HG03025 (cell line): ENCODE results near the gene MID2.
"Not testable (repeated sequence)": the region's sequence is repeated elsewhere in the genome, so short reads cannot be mapped to it uniquely, and the experiment has no call there.

ENCODE experiments used
- ATAC-seq: cut with Tn5 transposase; IDR thresholded peaks from one replicate; pipeline ENCODE4 v1.9.1; 2021; ENCODE audit warnings: mild to moderate bottlenecking, moderate library complexity; ENCODE audit not compliant: unreplicated experiment, low FRiP score

The MID2 gene, protein sequence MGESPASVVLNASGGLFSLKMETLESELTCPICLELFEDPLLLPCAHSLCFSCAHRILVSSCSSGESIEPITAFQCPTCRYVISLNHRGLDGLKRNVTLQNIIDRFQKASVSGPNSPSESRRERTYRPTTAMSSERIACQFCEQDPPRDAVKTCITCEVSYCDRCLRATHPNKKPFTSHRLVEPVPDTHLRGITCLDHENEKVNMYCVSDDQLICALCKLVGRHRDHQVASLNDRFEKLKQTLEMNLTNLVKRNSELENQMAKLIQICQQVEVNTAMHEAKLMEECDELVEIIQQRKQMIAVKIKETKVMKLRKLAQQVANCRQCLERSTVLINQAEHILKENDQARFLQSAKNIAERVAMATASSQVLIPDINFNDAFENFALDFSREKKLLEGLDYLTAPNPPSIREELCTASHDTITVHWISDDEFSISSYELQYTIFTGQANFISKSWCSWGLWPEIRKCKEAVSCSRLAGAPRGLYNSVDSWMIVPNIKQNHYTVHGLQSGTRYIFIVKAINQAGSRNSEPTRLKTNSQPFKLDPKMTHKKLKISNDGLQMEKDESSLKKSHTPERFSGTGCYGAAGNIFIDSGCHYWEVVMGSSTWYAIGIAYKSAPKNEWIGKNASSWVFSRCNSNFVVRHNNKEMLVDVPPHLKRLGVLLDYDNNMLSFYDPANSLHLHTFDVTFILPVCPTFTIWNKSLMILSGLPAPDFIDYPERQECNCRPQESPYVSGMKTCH

DNA sequence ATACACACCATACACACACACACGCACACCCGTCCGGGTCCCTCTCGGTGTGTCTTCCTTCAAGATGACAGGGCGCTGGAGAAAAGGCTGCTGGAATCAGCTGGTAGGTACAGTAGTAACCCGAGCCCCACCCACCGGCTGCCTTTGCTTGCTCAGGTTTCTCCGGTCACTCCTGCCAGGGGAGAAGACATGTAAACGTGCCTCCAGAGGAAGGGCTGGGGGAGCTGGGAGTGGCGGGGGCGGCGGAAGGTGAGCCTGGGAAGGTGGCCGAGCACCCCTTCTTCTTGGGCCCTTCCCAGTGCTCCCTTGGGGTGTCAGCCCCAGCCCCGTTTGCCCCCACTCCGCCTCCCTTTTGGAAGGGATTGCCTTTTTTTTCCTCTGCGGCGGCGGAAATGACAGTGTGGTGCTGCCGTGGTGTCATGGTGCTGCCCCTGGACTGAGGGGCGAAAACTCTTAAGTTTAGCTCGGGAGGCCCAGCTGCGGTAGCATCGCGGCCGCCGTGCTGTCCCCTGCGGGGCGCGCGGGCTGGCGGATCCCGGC, at the start of gene MID2:
TSS of gene MID2 (plus strand) at position 169 of the 540 bp plus-strand sequence. CDS start 561 bp downstream, outside the sequence.
- ATAC-seq = no peak

DNA sequence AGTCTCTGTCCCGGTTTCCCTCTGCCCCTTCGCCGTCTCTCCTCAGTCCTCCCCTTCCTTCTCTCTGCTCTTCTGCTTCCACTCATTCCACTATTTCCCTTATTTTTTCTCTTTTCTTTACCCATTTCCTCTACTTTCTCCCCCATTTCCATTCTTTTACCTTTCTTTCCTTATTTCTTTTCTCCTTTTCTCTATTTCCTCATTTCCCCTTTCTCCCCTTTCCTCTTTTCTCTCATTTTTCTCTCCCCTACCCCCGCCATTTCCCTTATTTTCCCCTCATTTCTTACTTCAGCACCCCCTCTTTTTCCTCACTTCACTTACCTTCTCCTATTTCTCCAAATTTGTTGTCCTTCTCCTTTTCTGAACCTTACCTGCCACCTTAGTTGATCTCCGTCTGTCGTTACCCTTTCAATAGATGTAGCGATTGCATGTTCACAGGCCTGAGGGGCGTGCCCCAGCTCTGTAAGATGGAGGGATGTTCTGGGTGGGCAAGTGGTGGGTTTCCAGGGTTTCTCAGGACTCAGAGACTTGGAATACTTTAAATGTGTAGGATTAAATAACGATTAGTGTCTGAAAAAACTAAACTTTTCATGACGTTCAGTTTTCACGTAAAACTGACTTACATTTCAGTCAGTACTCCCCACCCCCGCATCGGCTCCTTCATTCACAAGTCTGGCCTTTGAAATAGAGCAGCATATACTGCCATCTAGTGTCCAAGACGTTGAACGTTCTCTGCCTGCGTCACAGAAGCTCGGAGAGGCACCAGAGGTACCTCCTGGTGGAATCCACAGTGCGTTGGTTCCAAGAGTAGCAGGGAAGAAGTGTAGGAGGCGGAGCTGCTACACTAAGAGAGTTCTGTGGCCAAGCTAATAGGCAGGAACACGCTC, 48.8 kb upstream of the MID2 start:
- peak; percentile 84 for ATAC-seq

DNA sequence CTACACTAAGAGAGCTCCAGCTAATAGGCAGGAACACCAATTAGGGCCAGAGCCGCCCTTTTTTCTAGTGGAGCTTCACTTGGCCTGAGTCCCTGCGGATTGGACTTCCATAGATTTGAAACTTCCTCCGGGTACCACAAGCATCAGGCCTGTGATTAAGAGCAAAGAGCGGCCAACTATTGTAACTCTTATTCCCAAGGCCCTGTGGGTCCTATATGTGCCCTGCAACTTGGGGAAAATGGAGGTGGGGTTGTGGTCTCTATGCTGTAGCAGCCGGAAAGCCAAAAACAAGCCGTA, 48.2 kb upstream of the MID2 start, which contains the start of gene NCBP2L:
TSS of gene NCBP2L (plus strand) at position 198 of the 297 bp plus-strand sequence. CDS start 16,488 bp downstream, outside the sequence.
- no peak for ATAC-seq

GRCh38 chrX:107780525-107780924, 45.1 kb upstream of the MID2 start:
- ATAC-seq = no peak

GRCh38 chrX:107787827-107788226, 37.8 kb upstream of the MID2 start:
- ATAC-seq = no peak

GRCh38 chrX:107804427-107804826, 21.2 kb upstream of the MID2 start:
- ATAC-seq = no peak

DNA sequence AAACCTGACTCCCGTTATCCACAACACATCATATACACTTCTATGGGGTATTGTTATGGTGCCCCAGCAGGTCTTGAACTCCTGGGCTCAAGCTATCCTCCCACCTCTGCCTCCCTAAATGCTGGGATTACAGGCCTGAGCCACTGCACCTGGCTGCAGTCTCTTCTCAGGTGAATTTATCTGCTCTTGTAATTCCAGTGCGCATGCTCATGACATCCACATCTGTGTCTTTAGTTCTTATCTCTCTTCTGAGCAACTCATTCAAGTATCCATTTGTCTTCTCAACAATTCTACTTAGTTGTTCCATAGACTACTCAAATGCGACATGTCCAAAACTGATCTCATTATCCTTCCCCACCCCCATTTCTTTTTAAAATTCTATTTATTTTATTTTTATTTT, 20.5 kb upstream of the MID2 start:
- no peak for ATAC-seq

DNA sequence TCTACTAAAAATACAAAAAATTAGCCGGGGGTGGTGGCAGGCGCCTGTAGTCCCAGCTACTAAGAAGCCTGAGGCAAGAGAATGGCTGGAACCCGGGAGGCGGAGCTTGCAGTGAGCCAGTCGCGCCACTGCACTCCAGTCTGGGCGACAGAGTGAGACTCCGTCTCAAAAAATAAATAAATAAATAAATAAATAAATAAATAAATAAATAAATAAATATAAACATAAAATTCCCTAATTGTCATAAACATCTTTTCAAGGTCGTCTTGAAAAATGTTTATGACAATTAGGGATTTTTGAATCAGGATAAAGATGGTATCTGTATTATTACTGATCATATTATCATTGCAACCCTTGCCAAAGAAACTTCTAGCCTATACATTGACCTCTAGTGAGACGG, 15.6 kb upstream of the MID2 start:
- ATAC-seq = not testable (repeated sequence)

DNA sequence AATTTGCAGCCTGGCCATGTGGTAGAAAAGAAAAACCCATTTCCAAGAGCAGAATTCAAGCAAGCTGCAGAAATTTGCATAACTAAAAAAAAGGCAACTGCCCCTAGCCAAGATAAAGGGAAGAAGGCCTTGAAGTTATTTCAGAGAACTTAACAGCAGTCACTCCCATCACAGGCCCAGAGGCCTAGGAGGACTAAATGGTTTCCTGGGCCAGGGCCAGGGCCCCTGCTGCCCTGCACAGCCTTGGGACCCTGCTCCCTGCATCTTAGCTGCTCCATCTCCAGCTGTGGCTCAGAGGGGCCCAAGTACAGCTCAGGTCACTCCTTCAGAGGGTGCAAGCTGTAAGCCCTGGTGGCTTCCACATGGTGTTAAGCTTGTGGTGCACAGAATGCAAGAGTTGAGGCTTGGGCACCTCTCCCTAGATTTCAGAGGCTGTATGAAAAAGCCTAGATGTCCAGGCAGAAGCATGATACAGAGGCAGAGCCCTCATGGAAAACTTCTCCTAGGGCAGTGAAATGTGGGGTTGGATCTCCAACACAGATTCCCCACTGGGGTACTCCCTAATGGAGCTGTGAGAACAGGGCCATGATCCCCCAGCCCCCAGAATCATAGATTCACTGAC, 6.7 kb upstream of the MID2 start:
- ATAC-seq = no peak

- ATAC-seq = no peak
These were observed 2.6 kb upstream of the MID2 start for GRCh38 chrX:107823042-107823441.

DNA sequence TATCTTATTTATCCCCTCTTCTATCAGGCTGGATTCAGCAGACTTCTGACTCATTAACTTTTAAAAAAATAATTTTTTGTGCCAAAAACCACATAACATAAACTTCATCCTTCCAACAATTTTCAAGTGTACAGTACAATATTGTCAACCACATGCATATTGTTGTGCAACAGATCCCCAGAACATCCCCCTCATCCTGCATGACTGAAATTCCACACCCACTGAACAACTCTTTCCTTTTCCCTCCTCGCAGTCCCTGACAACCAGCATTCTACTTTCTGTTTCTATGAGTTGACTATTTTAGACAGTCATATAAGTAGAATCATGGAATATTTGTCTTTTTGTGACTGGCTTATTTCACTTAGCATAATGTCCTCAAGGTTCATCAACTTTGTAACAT, 2.2 kb upstream of the MID2 start:
- no peak for ATAC-seq

GRCh38 chrX:107826238-107827029, 768 bp downstream of the MID2 start:
- no peak for ATAC-seq

- ATAC-seq = no peak
These were observed 1.6 kb downstream of the MID2 start for GRCh38 chrX:107827030-107827831.

DNA sequence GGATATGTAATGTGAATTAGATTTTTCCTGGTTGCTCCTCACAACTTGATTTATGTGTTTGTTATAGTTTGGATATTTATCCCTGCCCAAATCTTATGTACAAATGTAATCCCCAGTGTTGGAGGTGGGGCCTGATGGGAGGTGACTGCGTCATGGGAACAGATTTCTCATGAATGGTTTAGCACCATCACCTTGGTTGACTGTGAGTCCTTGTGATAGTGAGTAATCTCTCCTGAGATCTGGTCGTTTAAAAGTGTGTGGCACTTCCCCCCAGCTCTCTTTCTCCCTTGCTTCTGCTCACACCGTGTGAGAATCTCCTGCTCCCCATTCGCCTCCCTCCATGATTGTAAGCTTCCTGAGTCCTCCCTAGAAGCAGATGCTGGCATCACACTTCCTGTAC, 2.2 kb downstream of the MID2 start:
- no peak for ATAC-seq

- ATAC-seq = no peak
These were observed 4.2 kb downstream of the MID2 start for GRCh38 chrX:107829878-107830277.

DNA sequence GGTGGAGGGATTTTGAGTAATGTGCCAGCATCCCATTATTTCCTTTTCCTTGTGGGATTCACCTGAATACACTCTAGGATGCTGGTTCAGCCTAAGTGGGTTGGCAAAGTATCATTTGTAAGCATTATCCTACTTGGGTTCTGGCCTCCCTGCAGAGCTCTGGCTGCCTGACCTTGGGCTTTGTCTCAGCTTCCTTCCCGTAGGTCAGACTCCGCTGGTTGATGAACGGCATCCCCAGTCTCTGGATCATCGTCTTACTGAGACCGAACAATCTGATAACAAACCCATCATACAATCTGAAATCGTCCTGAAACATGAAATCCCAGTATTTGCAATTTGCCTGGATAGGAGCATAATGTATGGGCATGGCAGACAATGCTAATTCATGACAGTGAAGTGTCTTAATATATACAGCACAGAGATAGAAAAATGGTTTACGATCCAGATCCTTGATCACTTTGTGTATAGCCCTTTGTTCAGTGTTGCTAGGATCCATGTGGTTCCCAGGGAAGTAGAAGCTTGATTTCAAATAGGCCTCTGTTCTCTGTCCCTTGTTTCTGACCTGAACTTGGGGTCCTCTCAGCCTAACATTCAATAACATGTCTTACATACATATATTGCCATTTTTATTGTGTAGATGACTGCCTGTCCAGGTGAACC, 5.5 kb downstream of the MID2 start:
- ATAC-seq = no peak

GRCh38 chrX:107834275-107835201, 8.9 kb downstream of the MID2 start:
- ATAC-seq = no peak
